EL (cell line): ENCODE data around the gene NUB1.

ENCODE experiments used
- DNase-seq: peaks from one replicate; pipeline ENCODE4 v3.0.0-alpha.2; 2016

NUB1 gene

GRCh38 chr7:151378496-151379192 lies 37.0 kb downstream of the NUB1 start:
- DNase-seq = no peak

- no peak for DNase-seq
Measured at GRCh38 chr7:151379193-151379520, 37.5 kb downstream of the NUB1 start.

GRCh38 chr7:151379534-151380198 lies 38.1 kb downstream of the NUB1 start:
- DNase-seq = no peak

GRCh38 chr7:151380199-151381097 lies 38.8 kb downstream of the NUB1 start:
- no peak for DNase-seq

GRCh38 chr7:151381098-151381347 lies 39.4 kb downstream of the NUB1 start:
- no peak for DNase-seq

- DNase-seq = no peak
Measured at GRCh38 chr7:151381348-151382078, 39.9 kb downstream of the NUB1 start.

- no peak for DNase-seq
Measured at GRCh38 chr7:151382079-151382885, 40.7 kb downstream of the NUB1 start.

- DNase-seq = no peak
Measured at GRCh38 chr7:151383638-151384351, 42.2 kb downstream of the NUB1 start.

GRCh38 chr7:151384352-151384697 lies 42.7 kb downstream of the NUB1 start:
- no peak for DNase-seq

- DNase-seq = no peak
Measured at GRCh38 chr7:151384776-151385625, 43.4 kb downstream of the NUB1 start.

GRCh38 chr7:151385626-151386300 lies 44.2 kb downstream of the NUB1 start:
- DNase-seq = no peak

GRCh38 chr7:151386301-151387160 lies 44.9 kb downstream of the NUB1 start:
- DNase-seq = no peak

GRCh38 chr7:151387161-151388006 lies 45.8 kb downstream of the NUB1 start:
- DNase-seq = no peak

GRCh38 chr7:151388007-151388297 lies 46.3 kb downstream of the NUB1 start:
- no peak for DNase-seq

GRCh38 chr7:151388430-151388829 lies 46.8 kb downstream of the NUB1 start:
- no peak for DNase-seq

- no peak for DNase-seq
Measured at GRCh38 chr7:151389096-151389767, 47.6 kb downstream of the NUB1 start.

- DNase-seq = no peak
Measured at GRCh38 chr7:151389768-151390597, 48.4 kb downstream of the NUB1 start.
